ENCODE results near the gene SLC12A8. TPM values are rescaled to one million over a fixed set of nuclear protein-coding genes. Genes with fewer than 3 reads are reported as not detected.

The SLC12A8 gene
- polyA plus RNA-seq (2012; ENCODE audit: low read depth, missing spikeins), result 76.4 TPM

- FAIRE-seq (peak; percentile 48), DNase-seq (ENCODE audit: insufficient read length, low spot score) (no peak)
- TF ChIP-seq POLR2A (IDR thresholded peaks at IDR 0.05; ENCODE audit: low read depth, low read length), result no peak
- 0 out of 2 replicates have a peak, but pooled peaks have one; percentile 41 for TF ChIP-seq TAF1 (IDR thresholded peaks at IDR 0.05; ENCODE audit: low read depth, low read length)
Observed at GRCh38 chr3:125212509-125213363, at the start of gene SLC12A8. SLC12A8 (minus strand) TSS chr3:125212748; CDS start chr3:125211349, 1,399 bp downstream.

GRCh38 chr3:125262161-125262560, 49.6 kb upstream of the SLC12A8 start:
- DNase-seq (ENCODE audit: insufficient read length, low spot score) (no peak), FAIRE-seq (peak; percentile 62)
- TF ChIP-seq POU2F2 (IDR thresholded peaks at IDR 0.05; ENCODE audit: low read depth, low read length) (no peak), PAX5 (IDR thresholded peaks at IDR 0.05; ENCODE audit: insufficient read depth, low read length, severe bottlenecking) (no peak), SPI1 (IDR thresholded peaks at IDR 0.05; ENCODE audit: low read depth, low read length) (no peak), TAF1 (IDR thresholded peaks at IDR 0.05; ENCODE audit: low read depth, low read length) (no peak), POLR2AphosphoS5 (IDR thresholded peaks at IDR 0.05; ENCODE audit: low read depth, low read length) (no peak), POLR2A (IDR thresholded peaks at IDR 0.05; ENCODE audit: low read depth, low read length) (no peak)

GRCh38 chr3:125261031-125261430, 48.5 kb upstream of the SLC12A8 start:
- no peak for FAIRE-seq
- no peak for TF ChIP-seq TAF1 (IDR thresholded peaks at IDR 0.05; ENCODE audit: low read depth, low read length)
- TF ChIP-seq POU2F2 (IDR thresholded peaks at IDR 0.05; ENCODE audit: low read depth, low read length), result no peak
- no peak for TF ChIP-seq PAX5 (IDR thresholded peaks at IDR 0.05; ENCODE audit: insufficient read depth, low read length, severe bottlenecking)
- TF ChIP-seq SPI1 (IDR thresholded peaks at IDR 0.05; ENCODE audit: low read depth, low read length), result no peak
- no peak for TF ChIP-seq POLR2A (IDR thresholded peaks at IDR 0.05; ENCODE audit: low read depth, low read length)
- TF ChIP-seq POLR2AphosphoS5 (IDR thresholded peaks at IDR 0.05; ENCODE audit: low read depth, low read length), result no peak
- no peak for DNase-seq (ENCODE audit: insufficient read length, low spot score)

- TF ChIP-seq TAF1 (IDR thresholded peaks at IDR 0.05; ENCODE audit: low read depth, low read length), result no peak
- DNase-seq (ENCODE audit: insufficient read length, low spot score), result no peak
Observed at GRCh38 chr3:125260158-125260557, 47.6 kb upstream of the SLC12A8 start.

GRCh38 chr3:125257536-125257935, 45.0 kb upstream of the SLC12A8 start:
- no peak for DNase-seq (ENCODE audit: insufficient read length, low spot score)
- no peak for FAIRE-seq
- TF ChIP-seq PAX5 (IDR thresholded peaks at IDR 0.05; ENCODE audit: insufficient read depth, low read length, severe bottlenecking), result no peak
- no peak for TF ChIP-seq TAF1 (IDR thresholded peaks at IDR 0.05; ENCODE audit: low read depth, low read length)
- no peak for TF ChIP-seq POU2F2 (IDR thresholded peaks at IDR 0.05; ENCODE audit: low read depth, low read length)
- no peak for TF ChIP-seq POLR2AphosphoS5 (IDR thresholded peaks at IDR 0.05; ENCODE audit: low read depth, low read length)
- no peak for TF ChIP-seq SPI1 (IDR thresholded peaks at IDR 0.05; ENCODE audit: low read depth, low read length)
- no peak for TF ChIP-seq POLR2A (IDR thresholded peaks at IDR 0.05; ENCODE audit: low read depth, low read length)

More at GRCh38 chr3:125260158-125260557, 47.6 kb upstream of the SLC12A8 start:
- peak; percentile 52 for FAIRE-seq

- TF ChIP-seq SPI1 (IDR thresholded peaks at IDR 0.05; ENCODE audit: low read depth, low read length) (no peak), PAX5 (IDR thresholded peaks at IDR 0.05; ENCODE audit: insufficient read depth, low read length, severe bottlenecking) (no peak), POLR2A (IDR thresholded peaks at IDR 0.05; ENCODE audit: low read depth, low read length) (no peak), POLR2AphosphoS5 (IDR thresholded peaks at IDR 0.05; ENCODE audit: low read depth, low read length) (no peak), TAF1 (IDR thresholded peaks at IDR 0.05; ENCODE audit: low read depth, low read length) (no peak), POU2F2 (IDR thresholded peaks at IDR 0.05; ENCODE audit: low read depth, low read length) (no peak)
- DNase-seq (ENCODE audit: insufficient read length, low spot score), result no peak
- no peak for FAIRE-seq
Observed at GRCh38 chr3:125256675-125257074, 44.1 kb upstream of the SLC12A8 start.

GRCh38 chr3:125250973-125251372, 38.4 kb upstream of the SLC12A8 start:
- no peak for TF ChIP-seq TAF1 (IDR thresholded peaks at IDR 0.05; ENCODE audit: low read depth, low read length)
- TF ChIP-seq POLR2AphosphoS5 (IDR thresholded peaks at IDR 0.05; ENCODE audit: low read depth, low read length), result no peak
- TF ChIP-seq PAX5 (IDR thresholded peaks at IDR 0.05; ENCODE audit: insufficient read depth, low read length, severe bottlenecking), result no peak
- no peak for TF ChIP-seq SPI1 (IDR thresholded peaks at IDR 0.05; ENCODE audit: low read depth, low read length)
- no peak for TF ChIP-seq POLR2A (IDR thresholded peaks at IDR 0.05; ENCODE audit: low read depth, low read length)
- TF ChIP-seq POU2F2 (IDR thresholded peaks at IDR 0.05; ENCODE audit: low read depth, low read length), result no peak
- DNase-seq (ENCODE audit: insufficient read length, low spot score) (no peak), FAIRE-seq (no peak)

- FAIRE-seq (no peak), DNase-seq (ENCODE audit: insufficient read length, low spot score) (no peak)
- TF ChIP-seq POLR2A (IDR thresholded peaks at IDR 0.05; ENCODE audit: low read depth, low read length), result no peak
Observed at GRCh38 chr3:125246237-125246636, 33.7 kb upstream of the SLC12A8 start.

GRCh38 chr3:125245521-125245920, 33.0 kb upstream of the SLC12A8 start:
- TF ChIP-seq POLR2A (IDR thresholded peaks at IDR 0.05; ENCODE audit: low read depth, low read length) (no peak), TAF1 (IDR thresholded peaks at IDR 0.05; ENCODE audit: low read depth, low read length) (no peak), POLR2AphosphoS5 (IDR thresholded peaks at IDR 0.05; ENCODE audit: low read depth, low read length) (no peak), POU2F2 (IDR thresholded peaks at IDR 0.05; ENCODE audit: low read depth, low read length) (no peak), SPI1 (IDR thresholded peaks at IDR 0.05; ENCODE audit: low read depth, low read length) (no peak), PAX5 (IDR thresholded peaks at IDR 0.05; ENCODE audit: insufficient read depth, low read length, severe bottlenecking) (no peak)
- FAIRE-seq (peak; percentile 58), DNase-seq (ENCODE audit: insufficient read length, low spot score) (no peak)

- FAIRE-seq, result no peak
- TF ChIP-seq PAX5 (IDR thresholded peaks at IDR 0.05; ENCODE audit: insufficient read depth, low read length, severe bottlenecking) (no peak), POLR2A (IDR thresholded peaks at IDR 0.05; ENCODE audit: low read depth, low read length) (no peak), SPI1 (IDR thresholded peaks at IDR 0.05; ENCODE audit: low read depth, low read length) (no peak), TAF1 (IDR thresholded peaks at IDR 0.05; ENCODE audit: low read depth, low read length) (no peak), POU2F2 (IDR thresholded peaks at IDR 0.05; ENCODE audit: low read depth, low read length) (no peak), POLR2AphosphoS5 (IDR thresholded peaks at IDR 0.05; ENCODE audit: low read depth, low read length) (no peak)
- no peak for DNase-seq (ENCODE audit: insufficient read length, low spot score)
Observed at GRCh38 chr3:125240496-125240895, 27.9 kb upstream of the SLC12A8 start.

Measured in GM12891 (cell line).